HEK293 (cell line): Measurements from ENCODE around the gene PLEKHB2.

Experiments
- BCL11B ChIP-seq: fragments of 450-650 bp; formaldehyde crosslinking; IDR thresholded peaks from 2 replicates; pipeline ENCODE4 v1.5.1; 2016; ENCODE audit warnings: low read depth, missing biosample characterization, missing genetic modification characterization
- GLIS2 ChIP-seq: fragments of 450-650 bp; formaldehyde crosslinking; IDR thresholded peaks from 2 replicates; pipeline ENCODE4 v1.5.1; 2016; ENCODE audit warnings: missing biosample characterization, missing genetic modification characterization
- KLF8 ChIP-seq: fragments of 450-650 bp; formaldehyde crosslinking; IDR thresholded peaks from 2 replicates; pipeline ENCODE4 v1.5.1; 2016; ENCODE audit warnings: missing biosample characterization, missing genetic modification characterization
- KLF9 ChIP-seq: fragments of 450-650 bp; formaldehyde crosslinking; IDR thresholded peaks from 2 replicates; pipeline ENCODE4 v1.5.1; 2016; ENCODE audit warnings: missing biosample characterization, missing genetic modification characterization, low read depth
- PRDM2 ChIP-seq: fragments of 450-650 bp; formaldehyde crosslinking; IDR thresholded peaks from 2 replicates; pipeline ENCODE4 v1.5.1; 2016; ENCODE audit warnings: missing biosample characterization, missing genetic modification characterization, borderline replicate concordance
- SP2 ChIP-seq: fragments of 450-650 bp; formaldehyde crosslinking; IDR thresholded peaks from 2 replicates; pipeline ENCODE4 v1.5.1; 2016; ENCODE audit warnings: missing biosample characterization, missing genetic modification characterization
- TRIM28 ChIP-seq: IDR thresholded peaks from 2 replicates; pipeline ENCODE4 v1.6.1; 2011; ENCODE audit warnings: low read length, control low read depth, borderline replicate concordance
- ZBTB20 ChIP-seq: fragments of 450-650 bp; formaldehyde crosslinking; IDR thresholded peaks from 2 replicates; pipeline ENCODE4 v1.5.1; 2016; ENCODE audit warnings: missing biosample characterization, missing genetic modification characterization
- ZBTB7A ChIP-seq: fragments of 450-650 bp; formaldehyde crosslinking; IDR thresholded peaks from 2 replicates; pipeline ENCODE4 v1.5.1; 2016; ENCODE audit warnings: low read depth, missing biosample characterization, missing genetic modification characterization
- ZFP37 ChIP-seq: fragments of 450-650 bp; formaldehyde crosslinking; IDR thresholded peaks from 2 replicates; pipeline ENCODE4 v1.5.1; 2016; ENCODE audit warnings: missing biosample characterization, missing genetic modification characterization
- ZNF157 ChIP-seq: fragments of 450-650 bp; formaldehyde crosslinking; IDR thresholded peaks from 2 replicates; pipeline ENCODE4 v1.5.1; 2016; ENCODE audit warnings: missing biosample characterization, missing genetic modification characterization
- ZNF169 ChIP-seq: fragments of 450-650 bp; formaldehyde crosslinking; IDR thresholded peaks from 2 replicates; pipeline ENCODE4 v1.5.1; 2016; ENCODE audit warnings: missing biosample characterization, missing genetic modification characterization
- ZNF473 ChIP-seq: fragments of 450-650 bp; formaldehyde crosslinking; IDR thresholded peaks from 2 replicates; pipeline ENCODE4 v1.5.1; 2017; ENCODE audit warnings: missing biosample characterization, missing genetic modification characterization
- ZNF658 ChIP-seq: fragments of 450-650 bp; formaldehyde crosslinking; IDR thresholded peaks from 2 replicates; pipeline ENCODE4; 2016; ENCODE audit warnings: missing biosample characterization, missing genetic modification characterization
- ZNF660 ChIP-seq: fragments of 450-650 bp; IDR thresholded peaks from 2 replicates; pipeline ENCODE4 v1.5.1; 2018; ENCODE audit warnings: missing biosample characterization, mild to moderate bottlenecking, missing genetic modification characterization
- ZNF701 ChIP-seq: fragments of 450-650 bp; formaldehyde crosslinking; IDR thresholded peaks from 2 replicates; pipeline ENCODE4 v1.5.1; 2016; ENCODE audit warnings: missing biosample characterization, missing genetic modification characterization
- ZNF747 ChIP-seq: fragments of 450-650 bp; formaldehyde crosslinking; IDR thresholded peaks from 2 replicates; pipeline ENCODE4 v1.5.1; 2016; ENCODE audit warnings: missing biosample characterization, missing genetic modification characterization
- ZNF776 ChIP-seq: fragments of 450-650 bp; formaldehyde crosslinking; IDR thresholded peaks from 2 replicates; pipeline ENCODE4 v1.5.0; 2017; ENCODE audit warnings: missing biosample characterization, missing genetic modification characterization, borderline replicate concordance
- ZNF785 ChIP-seq: fragments of 450-650 bp; formaldehyde crosslinking; IDR thresholded peaks from 2 replicates; pipeline ENCODE4 v1.5.1; 2016; ENCODE audit warnings: missing biosample characterization, missing genetic modification characterization
- ZNF830 ChIP-seq: fragments of 450-650 bp; IDR thresholded peaks from 2 replicates; pipeline ENCODE4 v1.5.0; 2018; ENCODE audit warnings: missing biosample characterization, missing genetic modification characterization, low read depth, mild to moderate bottlenecking, moderate library complexity
- ZNF837 ChIP-seq: fragments of 450-650 bp; formaldehyde crosslinking; IDR thresholded peaks from 2 replicates; pipeline ENCODE4 v1.5.1; 2016; ENCODE audit warnings: missing biosample characterization, missing genetic modification characterization
- ZSCAN4 ChIP-seq: fragments of 450-650 bp; formaldehyde crosslinking; IDR thresholded peaks from 2 replicates; pipeline ENCODE4 v1.5.1; 2017; ENCODE audit warnings: missing biosample characterization, missing genetic modification characterization
- TF ChIP-seq, protein P1 (sequence below): fragments of 450-650 bp; formaldehyde crosslinking; IDR thresholded peaks from 2 replicates; pipeline ENCODE4 v1.5.1; 2016; ENCODE audit warnings: missing biosample characterization, missing genetic modification characterization
- TF ChIP-seq, protein P2 (sequence below): fragments of 450-650 bp; formaldehyde crosslinking; conservative IDR thresholded peaks from 2 replicates; pipeline ENCODE4 v1.5.1; 2016; ENCODE audit warnings: low read depth, missing biosample characterization, missing genetic modification characterization
- TF ChIP-seq, protein P3 (sequence below): fragments of 450-650 bp; formaldehyde crosslinking; IDR thresholded peaks from 2 replicates; pipeline ENCODE4 v1.5.1; 2016; ENCODE audit warnings: missing biosample characterization, missing genetic modification characterization

Gene PLEKHB2

GRCh38 chr2:131093696-131094462 lies 11.3 kb upstream of the PLEKHB2 start (continued):
- no peak for TF ChIP-seq PRDM2 (tag by site-specific recombination)
- no peak for TF ChIP-seq ZFP37 (tag by site-specific recombination)
- TF ChIP-seq ZNF785 (tag by site-specific recombination): no peak
- TF ChIP-seq ZNF837 (tag by site-specific recombination): no peak
- TF ChIP-seq GLIS2 (tag by site-specific recombination): peak; percentile 63
- no peak for TF ChIP-seq ZSCAN4 (tag by site-specific recombination)
- TF ChIP-seq, protein P1, sequence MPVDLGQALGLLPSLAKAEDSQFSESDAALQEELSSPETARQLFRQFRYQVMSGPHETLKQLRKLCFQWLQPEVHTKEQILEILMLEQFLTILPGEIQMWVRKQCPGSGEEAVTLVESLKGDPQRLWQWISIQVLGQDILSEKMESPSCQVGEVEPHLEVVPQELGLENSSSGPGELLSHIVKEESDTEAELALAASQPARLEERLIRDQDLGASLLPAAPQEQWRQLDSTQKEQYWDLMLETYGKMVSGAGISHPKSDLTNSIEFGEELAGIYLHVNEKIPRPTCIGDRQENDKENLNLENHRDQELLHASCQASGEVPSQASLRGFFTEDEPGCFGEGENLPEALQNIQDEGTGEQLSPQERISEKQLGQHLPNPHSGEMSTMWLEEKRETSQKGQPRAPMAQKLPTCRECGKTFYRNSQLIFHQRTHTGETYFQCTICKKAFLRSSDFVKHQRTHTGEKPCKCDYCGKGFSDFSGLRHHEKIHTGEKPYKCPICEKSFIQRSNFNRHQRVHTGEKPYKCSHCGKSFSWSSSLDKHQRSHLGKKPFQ (tag by site-specific recombination): no peak
- TF ChIP-seq BCL11B: no peak
- TF ChIP-seq, protein P2, sequence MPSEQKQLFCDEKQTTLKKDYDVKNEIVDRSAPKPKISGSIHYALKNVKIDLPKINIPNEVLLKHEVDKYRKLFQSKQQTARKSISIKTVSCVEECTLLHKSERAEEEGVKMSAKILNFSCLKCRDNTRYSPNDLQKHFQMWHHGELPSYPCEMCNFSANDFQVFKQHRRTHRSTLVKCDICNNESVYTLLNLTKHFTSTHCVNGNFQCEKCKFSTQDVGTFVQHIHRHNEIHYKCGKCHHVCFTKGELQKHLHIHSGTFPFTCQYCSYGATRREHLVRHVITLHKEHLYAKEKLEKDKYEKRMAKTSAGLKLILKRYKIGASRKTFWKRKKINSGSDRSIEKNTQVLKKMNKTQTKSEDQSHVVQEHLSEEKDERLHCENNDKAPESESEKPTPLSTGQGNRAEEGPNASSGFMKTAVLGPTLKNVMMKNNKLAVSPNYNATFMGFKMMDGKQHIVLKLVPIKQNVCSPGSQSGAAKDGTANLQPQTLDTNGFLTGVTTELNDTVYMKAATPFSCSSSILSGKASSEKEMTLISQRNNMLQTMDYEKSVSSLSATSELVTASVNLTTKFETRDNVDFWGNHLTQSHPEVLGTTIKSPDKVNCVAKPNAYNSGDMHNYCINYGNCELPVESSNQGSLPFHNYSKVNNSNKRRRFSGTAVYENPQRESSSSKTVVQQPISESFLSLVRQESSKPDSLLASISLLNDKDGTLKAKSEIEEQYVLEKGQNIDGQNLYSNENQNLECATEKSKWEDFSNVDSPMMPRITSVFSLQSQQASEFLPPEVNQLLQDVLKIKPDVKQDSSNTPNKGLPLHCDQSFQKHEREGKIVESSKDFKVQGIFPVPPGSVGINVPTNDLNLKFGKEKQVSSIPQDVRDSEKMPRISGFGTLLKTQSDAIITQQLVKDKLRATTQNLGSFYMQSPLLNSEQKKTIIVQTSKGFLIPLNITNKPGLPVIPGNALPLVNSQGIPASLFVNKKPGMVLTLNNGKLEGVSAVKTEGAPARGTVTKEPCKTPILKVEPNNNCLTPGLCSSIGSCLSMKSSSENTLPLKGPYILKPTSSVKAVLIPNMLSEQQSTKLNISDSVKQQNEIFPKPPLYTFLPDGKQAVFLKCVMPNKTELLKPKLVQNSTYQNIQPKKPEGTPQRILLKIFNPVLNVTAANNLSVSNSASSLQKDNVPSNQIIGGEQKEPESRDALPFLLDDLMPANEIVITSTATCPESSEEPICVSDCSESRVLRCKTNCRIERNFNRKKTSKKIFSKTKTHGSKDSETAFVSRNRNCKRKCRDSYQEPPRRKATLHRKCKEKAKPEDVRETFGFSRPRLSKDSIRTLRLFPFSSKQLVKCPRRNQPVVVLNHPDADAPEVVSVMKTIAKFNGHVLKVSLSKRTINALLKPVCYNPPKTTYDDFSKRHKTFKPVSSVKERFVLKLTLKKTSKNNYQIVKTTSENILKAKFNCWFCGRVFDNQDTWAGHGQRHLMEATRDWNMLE (tag by site-specific recombination): no peak
- TF ChIP-seq ZBTB20 (tag by site-specific recombination): peak; percentile 30; the same call in 1 of the 2 replicates
- no peak for TF ChIP-seq ZNF473 (tag by site-specific recombination)
- TF ChIP-seq ZBTB7A (tag by site-specific recombination): no peak
- no peak for TF ChIP-seq KLF8 (tag by site-specific recombination)
- TF ChIP-seq ZNF776 (tag by site-specific recombination): no peak
- TF ChIP-seq ZNF169 (tag by site-specific recombination): no peak
- TF ChIP-seq, protein P3, sequence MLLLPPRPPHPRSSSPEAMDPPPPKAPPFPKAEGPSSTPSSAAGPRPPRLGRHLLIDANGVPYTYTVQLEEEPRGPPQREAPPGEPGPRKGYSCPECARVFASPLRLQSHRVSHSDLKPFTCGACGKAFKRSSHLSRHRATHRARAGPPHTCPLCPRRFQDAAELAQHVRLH (tag by site-specific recombination): 0 out of 2 replicates have a peak, but pooled peaks have one; percentile 43
- 0 out of 2 replicates have a peak, but pooled peaks have one; percentile 10 for TF ChIP-seq TRIM28
- TF ChIP-seq ZNF660: no peak
- TF ChIP-seq ZNF701 (tag by site-specific recombination): no peak
- TF ChIP-seq ZNF747 (tag by site-specific recombination): no peak
- 0 out of 2 replicates have a peak, but pooled peaks have one; percentile 5 for TF ChIP-seq KLF9 (tag by site-specific recombination)
- TF ChIP-seq SP2 (tag by site-specific recombination): no peak
- TF ChIP-seq ZNF830: no peak
- TF ChIP-seq ZNF658 (tag by site-specific recombination): no peak
- no peak for TF ChIP-seq ZNF157 (tag by site-specific recombination)
